ENCODE results near the gene CMTM3. TPM values are rescaled to one million over a fixed set of nuclear protein-coding genes. Genes with fewer than 3 reads are reported as not detected.
"Not testable (repeated sequence)": the region's sequence is repeated elsewhere in the genome, so short reads cannot be mapped to it uniquely, and the experiment has no call there.

Gene CMTM3
- total RNA-seq, 1 donor from 2014 or later, result 8.7 TPM

- no peak for DNase-seq
These were observed 18.8 kb upstream of the CMTM3 start for GRCh38 chr16:66585481-66586239.

GRCh38 chr16:66587881-66588600, 16.5 kb upstream of the CMTM3 start:
- no peak for DNase-seq

- no peak for DNase-seq
These were observed 15.4 kb upstream of the CMTM3 start for GRCh38 chr16:66588981-66589713.

GRCh38 chr16:66590322-66590721, 14.2 kb upstream of the CMTM3 start:
- DNase-seq, result no peak

GRCh38 chr16:66591018-66591417, 13.5 kb upstream of the CMTM3 start:
- DNase-seq, result no peak

- no peak for DNase-seq
These were observed 12.3 kb upstream of the CMTM3 start for GRCh38 chr16:66592241-66592640.

- no peak for DNase-seq
These were observed 11.7 kb upstream of the CMTM3 start for GRCh38 chr16:66592814-66593213.

GRCh38 chr16:66594739-66595138, 9.8 kb upstream of the CMTM3 start:
- DNase-seq, result no peak

- DNase-seq, result not testable (repeated sequence)
These were observed 7.9 kb upstream of the CMTM3 start for GRCh38 chr16:66596559-66596958.

GRCh38 chr16:66596986-66597848, 7.3 kb upstream of the CMTM3 start:
- DNase-seq, result no peak

GRCh38 chr16:66598111-66598510, 6.4 kb upstream of the CMTM3 start:
- DNase-seq, result no peak

GRCh38 chr16:66599726-66600125, 4.8 kb upstream of the CMTM3 start:
- no peak for DNase-seq

- DNase-seq, result no peak
These were observed 4.0 kb upstream of the CMTM3 start for GRCh38 chr16:66600477-66600876.

GRCh38 chr16:66601471-66601870, 3.0 kb upstream of the CMTM3 start:
- no peak for DNase-seq

- no peak for DNase-seq
These were observed 748 bp upstream of the CMTM3 start for GRCh38 chr16:66603537-66604375.

GRCh38 chr16:66605177-66605978, 874 bp downstream of the CMTM3 start:
- DNase-seq, result no peak

- DNase-seq, result no peak
These were observed 1.7 kb downstream of the CMTM3 start for GRCh38 chr16:66605979-66606751.

- DNase-seq, result peak; percentile 67
These were observed 4.0 kb downstream of the CMTM3 start for GRCh38 chr16:66608241-66609138.

GRCh38 chr16:66609139-66609510, 4.6 kb downstream of the CMTM3 start:
- DNase-seq, result no peak
